Measurements from ENCODE around the gene FYN.
A peak's percentile ranks its signal among the peaks of the same experiment; 100 is the strongest.

Gene FYN

GRCh38 chr6:111750753-111751673 lies 122.2 kb downstream of the FYN start:
- Histone ChIP-seq H3K27ac (ENCODE audit: low read depth, low read length) (no peak overlapping the region), H3K9me2 (replicated peaks; ENCODE audit: control insufficient read depth, low read length) (no peaks in the 10 kb centered on the region), H3F3A (ENCODE audit: control insufficient read depth, insufficient read depth) (no peaks in the 10 kb centered on the region), H3K27me3 (ENCODE audit: control insufficient read depth, low read length) (no peaks in the 10 kb centered on the region), H4K20me1 (ENCODE audit: control insufficient read depth, insufficient read depth, low read depth, low read length) (no peaks in the 10 kb centered on the region), H3K9me3 (ENCODE audit: control insufficient read depth, insufficient read depth, low read length) (no peaks in the 10 kb centered on the region), H3K79me2 (ENCODE audit: control insufficient read depth, low read length) (no peaks in the 10 kb centered on the region), H3K36me3 (ENCODE audit: control insufficient read depth, low read length) (no peaks in the 10 kb centered on the region), H3K4me2 (ENCODE audit: low read length) (peak overlapping the region; percentile 25), H3K4me1 (ENCODE audit: control insufficient read depth, low read length) (peaks cover 27% of the 10 kb centered on the region), H3K4me3 (ENCODE audit: low read length) (no peak overlapping the region)
- no peak for TF ChIP-seq EZH2phosphoT487 (IDR thresholded peaks at IDR 0.05; ENCODE audit: borderline replicate concordance, low read length)
- TF ChIP-seq, protein P1, sequence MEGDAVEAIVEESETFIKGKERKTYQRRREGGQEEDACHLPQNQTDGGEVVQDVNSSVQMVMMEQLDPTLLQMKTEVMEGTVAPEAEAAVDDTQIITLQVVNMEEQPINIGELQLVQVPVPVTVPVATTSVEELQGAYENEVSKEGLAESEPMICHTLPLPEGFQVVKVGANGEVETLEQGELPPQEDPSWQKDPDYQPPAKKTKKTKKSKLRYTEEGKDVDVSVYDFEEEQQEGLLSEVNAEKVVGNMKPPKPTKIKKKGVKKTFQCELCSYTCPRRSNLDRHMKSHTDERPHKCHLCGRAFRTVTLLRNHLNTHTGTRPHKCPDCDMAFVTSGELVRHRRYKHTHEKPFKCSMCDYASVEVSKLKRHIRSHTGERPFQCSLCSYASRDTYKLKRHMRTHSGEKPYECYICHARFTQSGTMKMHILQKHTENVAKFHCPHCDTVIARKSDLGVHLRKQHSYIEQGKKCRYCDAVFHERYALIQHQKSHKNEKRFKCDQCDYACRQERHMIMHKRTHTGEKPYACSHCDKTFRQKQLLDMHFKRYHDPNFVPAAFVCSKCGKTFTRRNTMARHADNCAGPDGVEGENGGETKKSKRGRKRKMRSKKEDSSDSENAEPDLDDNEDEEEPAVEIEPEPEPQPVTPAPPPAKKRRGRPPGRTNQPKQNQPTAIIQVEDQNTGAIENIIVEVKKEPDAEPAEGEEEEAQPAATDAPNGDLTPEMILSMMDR (IDR thresholded peaks at IDR 0.05; ENCODE audit: low read depth, low read length, poor library complexity, severe bottlenecking), result no peak

DNA sequence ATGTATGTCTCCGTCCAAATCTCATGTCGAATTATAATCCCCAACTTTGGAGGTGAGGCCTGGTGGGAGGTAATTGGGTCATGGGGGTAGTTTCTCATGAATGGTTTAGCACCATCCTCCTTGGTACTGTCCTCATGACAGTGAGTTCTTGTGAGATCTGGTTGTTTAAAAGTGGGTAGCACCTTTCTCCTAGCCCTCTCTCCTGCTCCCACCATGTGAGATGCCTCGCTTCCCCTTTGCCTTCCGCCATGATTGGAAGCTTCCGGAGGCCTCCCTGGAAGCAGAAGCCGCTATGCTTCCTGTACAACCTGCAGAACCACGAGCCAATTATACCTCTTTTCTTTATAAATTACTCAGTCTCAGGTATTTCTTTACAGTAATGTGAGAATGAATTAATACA lies 123.1 kb downstream of the FYN start:
- no peak for TF ChIP-seq EZH2phosphoT487 (IDR thresholded peaks at IDR 0.05; ENCODE audit: borderline replicate concordance, low read length)
- TF ChIP-seq, protein P1 (IDR thresholded peaks at IDR 0.05; ENCODE audit: low read depth, low read length, poor library complexity, severe bottlenecking), result no peak
- Histone ChIP-seq H3K4me1 (ENCODE audit: control insufficient read depth, low read length) (peaks cover 27% of the 10 kb centered on the region), H3K36me3 (ENCODE audit: control insufficient read depth, low read length) (no peaks in the 10 kb centered on the region), H3K9me2 (replicated peaks; ENCODE audit: control insufficient read depth, low read length) (no peaks in the 10 kb centered on the region), H3K27ac (ENCODE audit: low read depth, low read length) (no peak overlapping the region), H4K20me1 (ENCODE audit: control insufficient read depth, insufficient read depth, low read depth, low read length) (no peaks in the 10 kb centered on the region), H3K4me3 (ENCODE audit: low read length) (no peak overlapping the region), H3F3A (ENCODE audit: control insufficient read depth, insufficient read depth) (no peaks in the 10 kb centered on the region), H3K4me2 (ENCODE audit: low read length) (no peak overlapping the region), H3K27me3 (ENCODE audit: control insufficient read depth, low read length) (no peaks in the 10 kb centered on the region), H3K9me3 (ENCODE audit: control insufficient read depth, insufficient read depth, low read length) (no peaks in the 10 kb centered on the region), H3K79me2 (ENCODE audit: control insufficient read depth, low read length) (no peaks in the 10 kb centered on the region)

GRCh38 chr6:111748231-111748647 lies 125.0 kb downstream of the FYN start:
- H3F3A ChIP-seq (ENCODE audit: control insufficient read depth, insufficient read depth), result no peaks in the 10 kb centered on the region
- no peak overlapping the region for H3K27ac ChIP-seq (ENCODE audit: low read depth, low read length)
- no peak overlapping the region for H3K4me2 ChIP-seq (ENCODE audit: low read length)
- no peaks in the 10 kb centered on the region for H3K36me3 ChIP-seq (ENCODE audit: control insufficient read depth, low read length)
- peaks cover 27% of the 10 kb centered on the region for H3K4me1 ChIP-seq (ENCODE audit: control insufficient read depth, low read length)
- no peaks in the 10 kb centered on the region for H3K27me3 ChIP-seq (ENCODE audit: control insufficient read depth, low read length)
- no peaks in the 10 kb centered on the region for H4K20me1 ChIP-seq (ENCODE audit: control insufficient read depth, insufficient read depth, low read depth, low read length)
- no peaks in the 10 kb centered on the region for H3K9me2 ChIP-seq (replicated peaks; ENCODE audit: control insufficient read depth, low read length)
- no peak for TF ChIP-seq EZH2phosphoT487 (IDR thresholded peaks at IDR 0.05; ENCODE audit: borderline replicate concordance, low read length)
- TF ChIP-seq, protein P1 (IDR thresholded peaks at IDR 0.05; ENCODE audit: low read depth, low read length, poor library complexity, severe bottlenecking), result no peak
- H3K4me3 ChIP-seq (ENCODE audit: low read length), result no peak overlapping the region
- H3K9me3 ChIP-seq (ENCODE audit: control insufficient read depth, insufficient read depth, low read length), result no peaks in the 10 kb centered on the region
- no peaks in the 10 kb centered on the region for H3K79me2 ChIP-seq (ENCODE audit: control insufficient read depth, low read length)

All from DOHH2 (cell line).